ENCODE results near the gene SPANXN4.

Gene SPANXN4, protein sequence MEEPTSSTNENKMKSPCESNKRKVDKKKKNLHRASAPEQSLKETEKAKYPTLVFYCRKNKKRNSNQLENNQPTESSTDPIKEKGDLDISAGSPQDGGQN

DNA sequence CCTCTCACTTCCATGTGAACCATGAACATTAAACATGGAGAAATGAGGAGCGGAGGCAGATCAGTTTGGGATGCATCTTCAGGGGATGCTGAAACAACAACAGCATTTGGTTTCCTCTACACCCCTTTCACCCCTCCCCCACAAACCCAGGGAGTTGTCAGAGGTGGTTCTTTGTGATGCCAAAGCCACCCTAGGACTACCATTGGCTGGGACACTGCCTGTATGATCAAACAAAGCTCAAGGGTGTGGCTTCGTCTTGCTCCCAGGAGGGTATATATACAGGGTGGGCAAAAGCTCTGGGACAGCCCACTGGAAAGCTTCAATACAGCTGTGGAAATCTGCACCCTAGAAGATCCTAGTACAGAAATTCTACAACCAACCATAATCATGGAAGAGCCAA is at the start of gene SPANXN4:
TSS of gene SPANXN4 (plus strand) at position 301 of the 400 bp plus-strand sequence. CDS start at position 388, 87 bp downstream.
- DNase-seq = no peak

DNA sequence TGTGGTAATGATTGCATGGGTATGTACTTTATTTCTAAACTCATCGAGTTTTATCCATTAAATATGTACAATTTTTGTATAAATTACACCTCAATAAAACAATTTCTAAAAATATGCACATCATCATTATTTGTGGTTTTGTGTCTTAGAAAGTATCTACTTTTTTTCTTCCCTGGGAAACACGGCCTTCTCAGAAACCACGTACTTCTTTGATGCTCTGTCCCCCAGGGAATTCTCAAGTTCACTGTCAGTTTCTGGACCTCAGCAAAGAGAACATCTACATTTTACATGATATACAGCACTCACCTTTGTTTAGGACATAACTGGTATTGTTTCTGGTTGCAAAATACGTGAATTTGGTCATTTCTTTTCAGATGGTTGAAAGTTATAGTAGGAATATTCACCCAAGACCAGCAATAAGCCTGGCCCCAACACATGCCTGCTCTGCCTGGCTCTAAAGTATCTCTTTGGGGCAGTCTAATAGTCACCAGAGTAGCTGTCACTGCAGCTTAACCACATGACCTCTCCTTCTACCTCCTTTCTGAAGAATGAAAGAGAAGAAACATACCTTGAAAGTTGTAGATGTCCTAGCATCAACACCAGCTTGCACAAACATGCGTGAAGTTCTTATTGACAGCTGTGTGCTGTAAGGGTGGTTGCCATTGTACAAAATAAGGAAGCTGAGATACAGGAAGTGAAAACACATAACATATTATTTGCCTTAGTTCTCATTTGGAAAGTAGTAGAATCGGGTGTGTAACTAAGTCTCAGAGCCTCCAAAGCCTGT is 48.4 kb upstream of the SPANXN4 start:
- no peak for DNase-seq

DNA sequence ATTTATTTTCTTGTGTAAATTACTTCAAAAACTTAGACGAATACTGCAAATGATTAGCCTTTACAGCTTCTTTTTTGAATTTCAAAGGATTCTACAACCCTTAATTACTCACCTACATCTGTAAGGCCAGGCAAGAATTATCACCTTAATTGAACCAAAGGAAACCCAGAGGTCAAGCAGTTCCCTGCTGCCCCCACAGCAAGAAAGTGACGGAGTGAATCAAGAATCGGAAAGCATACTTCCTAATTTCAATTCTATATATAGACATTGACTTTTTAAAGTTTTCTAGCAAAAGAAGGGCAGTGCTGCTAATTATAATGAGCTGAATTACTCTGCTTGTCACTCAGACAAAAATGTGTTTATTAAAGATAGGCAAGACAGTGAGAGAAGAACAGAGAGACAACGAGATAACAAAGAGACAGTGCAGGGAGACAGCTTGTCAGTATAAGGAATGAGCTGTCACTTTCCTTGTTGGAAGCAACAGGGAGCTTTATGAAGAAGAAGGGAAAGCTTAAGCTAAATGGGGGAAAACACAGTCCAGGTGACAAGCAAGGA is 47.5 kb upstream of the SPANXN4 start:
- DNase-seq = no peak

DNA sequence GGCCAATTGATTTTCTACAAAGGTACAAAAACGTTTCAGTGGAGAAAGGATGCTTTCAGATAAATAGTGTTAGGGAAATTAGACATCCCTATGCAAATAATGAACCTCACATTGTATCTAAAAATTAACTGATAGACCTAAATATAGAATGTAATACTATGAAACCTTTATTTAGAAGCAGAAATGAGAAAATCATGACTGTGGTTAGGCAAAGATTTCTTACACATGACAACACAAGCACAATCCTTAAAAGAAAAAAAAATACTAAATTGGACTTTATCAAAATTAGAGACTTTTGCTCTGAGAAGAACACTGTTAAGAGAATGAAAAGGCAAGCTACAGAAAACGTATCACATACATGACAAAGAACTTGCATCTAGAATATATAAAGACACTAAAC is 43.0 kb upstream of the SPANXN4 start:
- no peak for DNase-seq

DNA sequence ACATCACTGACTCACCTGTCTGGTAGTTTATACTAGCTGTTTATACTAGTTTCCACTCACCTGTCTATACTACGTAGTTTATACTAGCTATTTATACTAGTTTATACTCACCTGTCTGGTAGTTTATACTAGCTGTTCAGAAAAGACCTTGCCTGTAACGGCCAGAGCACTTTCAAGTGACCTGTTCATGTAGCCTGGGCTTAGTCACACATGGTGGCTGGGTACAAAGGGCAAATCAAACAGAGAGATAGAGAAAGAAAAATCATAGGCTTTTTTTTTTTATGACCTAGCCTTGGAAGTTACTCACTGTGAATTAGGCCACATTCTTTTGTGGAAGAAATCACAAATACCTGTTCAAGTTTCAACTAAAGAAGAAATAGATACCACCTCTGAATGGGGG is 30.7 kb upstream of the SPANXN4 start:
- DNase-seq = no peak

DNA sequence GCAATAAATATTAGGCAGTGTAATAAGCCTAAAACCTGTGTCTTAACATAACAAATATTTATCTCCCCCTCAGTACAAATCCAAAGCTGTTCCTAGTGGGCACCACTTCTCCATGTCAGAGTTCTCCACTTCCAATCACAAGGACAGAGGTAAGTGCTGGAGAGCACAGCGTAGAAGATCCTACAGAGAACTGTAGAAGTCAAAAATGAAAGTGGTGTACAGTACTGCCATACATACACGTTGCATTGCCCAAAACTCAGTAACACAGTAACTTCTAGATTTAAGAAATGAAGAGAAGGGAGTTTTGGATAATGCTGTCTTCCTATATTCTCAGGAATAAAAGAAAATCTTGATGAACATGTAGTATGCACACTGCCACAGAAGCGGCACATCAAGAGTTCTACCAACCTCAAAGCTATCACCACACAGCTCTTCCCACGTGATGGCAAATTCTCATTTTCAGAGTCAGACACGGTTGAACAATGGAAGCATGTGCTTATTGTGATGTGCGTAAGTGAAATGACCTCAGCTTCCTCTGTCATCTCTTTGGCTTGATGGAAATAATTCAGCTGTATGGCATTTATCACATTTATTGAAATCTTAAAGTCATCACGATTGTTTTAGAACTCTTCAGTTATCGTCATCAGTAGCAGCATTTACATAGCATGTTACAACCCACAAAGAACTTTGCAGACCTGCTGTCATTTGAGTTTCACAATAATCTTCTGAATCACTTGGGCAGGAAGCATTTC is 27.1 kb upstream of the SPANXN4 start:
- DNase-seq = no peak

DNA sequence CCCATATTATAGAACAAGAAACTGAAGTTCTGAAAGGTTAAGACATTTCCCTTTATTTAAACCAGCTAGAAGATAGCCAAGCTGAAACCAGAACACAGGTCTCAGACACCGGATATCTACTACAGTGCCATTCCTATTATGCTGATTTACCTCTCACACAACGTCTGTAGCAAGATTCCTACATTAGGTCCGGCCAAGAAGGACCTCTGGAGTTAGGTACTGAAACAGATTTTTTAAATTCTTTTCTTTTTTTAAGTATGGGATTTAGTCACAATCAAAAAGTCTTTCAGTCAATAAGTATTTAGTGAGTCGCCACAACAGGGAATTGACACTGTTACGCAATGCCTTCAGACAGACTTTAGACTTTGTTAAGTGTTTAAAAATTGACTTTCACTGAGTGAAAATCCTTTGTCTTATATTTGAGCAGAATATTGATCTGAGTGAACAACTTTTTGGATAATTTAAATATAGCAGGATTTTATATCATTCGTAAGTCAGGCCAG is 26.5 kb upstream of the SPANXN4 start:
- no peak for DNase-seq

DNA sequence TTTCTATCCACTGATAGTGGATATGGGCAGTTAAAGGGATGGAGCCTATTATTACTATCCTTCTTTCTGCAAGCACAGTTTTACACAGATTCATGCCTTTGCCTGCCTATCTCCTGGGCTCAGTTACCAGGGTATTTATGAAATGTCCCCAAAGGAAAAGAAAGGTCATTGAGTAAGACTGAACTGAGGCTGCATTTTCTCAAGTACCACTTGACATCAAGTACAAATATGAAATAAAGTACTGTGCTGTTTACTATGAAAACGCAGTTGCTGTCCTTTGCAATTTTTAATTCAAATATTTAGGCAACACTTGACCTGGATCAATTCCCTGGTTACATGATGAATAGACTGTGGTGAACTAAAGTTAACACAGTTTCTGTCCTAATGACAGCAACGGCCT is 23.5 kb upstream of the SPANXN4 start:
- DNase-seq = peak; percentile 31

DNA sequence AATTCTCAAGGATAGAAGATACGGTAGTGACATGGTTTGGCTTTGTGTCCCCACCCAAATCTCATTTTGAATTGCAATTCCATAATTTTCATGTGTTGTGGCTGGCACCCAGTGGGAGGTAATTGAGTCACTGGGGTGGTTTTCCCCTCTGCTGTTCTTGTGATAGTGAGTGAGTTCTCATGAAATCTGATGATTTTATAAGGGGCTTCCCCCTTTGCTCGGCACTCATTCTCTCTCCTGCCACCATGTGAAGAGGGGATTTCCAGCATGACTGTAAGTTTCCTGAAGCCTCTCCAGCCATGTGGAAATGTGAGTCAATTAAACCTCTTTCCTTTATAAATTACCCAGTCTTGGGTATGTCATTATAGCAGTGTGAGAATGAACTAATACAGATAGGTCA is 8.5 kb upstream of the SPANXN4 start:
- DNase-seq = no peak

DNA sequence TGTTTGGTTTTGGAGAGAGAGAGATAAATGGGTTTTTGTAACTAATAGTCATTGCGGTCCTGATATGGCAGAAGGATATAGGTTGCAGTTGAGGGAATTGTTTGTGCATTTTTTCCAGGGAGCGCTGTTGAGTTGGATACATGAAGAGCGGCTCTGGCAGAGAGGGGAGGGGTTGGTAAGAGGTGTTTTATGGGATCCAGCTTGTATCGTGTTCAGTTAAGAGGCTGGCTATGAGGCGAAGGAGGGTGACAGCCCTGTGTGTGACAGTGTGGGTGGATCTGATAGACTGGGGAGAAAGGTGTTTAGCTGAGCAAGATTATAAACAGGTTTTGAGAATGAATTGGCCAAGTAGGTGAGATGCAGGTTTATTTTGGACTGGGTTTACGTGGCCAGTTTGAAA is 1.5 kb downstream of the SPANXN4 start:
- DNase-seq = no peak

DNA sequence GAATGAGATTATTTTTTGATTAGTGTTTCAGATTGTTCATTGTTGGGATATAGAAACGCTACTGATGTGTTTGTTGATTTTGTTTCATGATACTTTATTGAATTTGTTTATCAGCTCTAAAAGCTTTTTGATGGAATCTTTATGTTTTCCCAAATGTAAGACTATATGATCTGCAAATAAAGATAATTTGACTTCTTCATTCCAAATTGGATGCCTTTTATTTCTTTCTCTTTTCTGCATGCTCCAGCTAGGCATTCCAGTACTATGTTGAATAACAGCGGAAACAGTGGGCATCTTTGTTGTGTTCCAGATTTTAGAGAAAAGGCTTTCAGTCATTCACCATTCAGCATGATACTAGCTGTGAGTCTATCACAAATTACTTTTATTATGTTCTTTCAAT is 21.8 kb downstream of the SPANXN4 start:
- DNase-seq = no peak

DNA sequence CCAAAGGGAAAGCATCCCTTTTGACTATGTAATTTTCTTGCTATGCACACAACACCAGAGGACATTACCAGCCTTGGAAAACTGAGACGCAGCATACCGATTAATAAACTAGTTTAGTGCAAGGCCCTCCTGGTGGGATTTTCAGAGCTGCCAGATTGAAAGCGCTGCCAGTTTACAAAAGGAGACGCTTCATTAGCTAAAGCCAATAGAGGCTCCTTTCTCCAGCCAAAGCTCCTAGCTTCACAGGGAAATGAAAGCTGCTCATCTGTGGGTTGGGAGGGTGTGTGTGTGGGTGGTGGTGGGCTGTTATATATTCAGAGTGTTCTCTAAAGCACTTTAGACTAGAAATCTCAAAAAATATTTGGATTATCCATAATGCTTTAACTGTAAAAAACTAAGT is 32.4 kb downstream of the SPANXN4 start:
- peak; percentile 97 for DNase-seq

DNA sequence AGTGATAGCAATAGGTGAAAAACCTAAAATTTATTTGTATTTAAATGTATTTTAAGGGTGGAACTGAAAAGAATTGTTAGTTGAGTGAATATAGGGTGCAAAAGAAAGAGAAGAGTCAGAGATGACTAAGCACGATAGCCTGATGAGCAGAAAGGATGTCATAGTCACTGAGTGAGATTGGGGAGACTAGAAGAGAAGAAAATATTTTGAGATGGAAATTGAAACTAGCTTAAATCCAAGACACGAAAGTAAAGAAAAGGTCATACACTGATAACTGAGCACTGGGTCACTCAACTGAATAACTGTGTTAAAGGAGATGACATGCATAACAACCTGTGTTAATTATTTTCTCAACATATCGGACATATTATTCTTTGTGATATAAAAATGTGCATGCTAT is 55.5 kb downstream of the SPANXN4 start:
- no peak for DNase-seq

DNA sequence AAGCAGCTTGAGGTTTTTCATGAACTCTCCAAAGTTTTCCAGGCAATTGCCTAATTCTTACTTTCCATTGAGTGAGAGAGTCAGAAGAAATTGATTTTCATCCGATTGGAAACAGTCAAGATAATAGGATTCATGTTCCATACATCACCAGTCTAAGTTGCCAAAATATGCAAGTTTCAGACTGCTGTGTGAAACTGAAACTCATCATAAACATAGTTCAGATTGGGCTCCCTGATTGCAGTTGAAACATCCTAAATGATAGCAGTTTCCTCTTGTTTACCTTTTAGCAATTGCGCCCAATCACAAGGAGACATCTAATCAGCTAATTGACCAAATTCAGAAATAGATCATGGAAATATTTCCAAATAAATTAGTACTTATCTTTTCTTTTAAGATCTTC is 56.8 kb downstream of the SPANXN4 start:
- no peak for DNase-seq
